Measurements from ENCODE around the gene KCNG4. TPM values are rescaled to one million over a fixed set of nuclear protein-coding genes. Genes with fewer than 3 reads are reported as not detected.

KCNG4 gene
- total and polyA plus RNA-seq, 2 donors (not counting 3 experiments of a cell fraction or from before 2014, with no cell fraction given), result not detected

DNA sequence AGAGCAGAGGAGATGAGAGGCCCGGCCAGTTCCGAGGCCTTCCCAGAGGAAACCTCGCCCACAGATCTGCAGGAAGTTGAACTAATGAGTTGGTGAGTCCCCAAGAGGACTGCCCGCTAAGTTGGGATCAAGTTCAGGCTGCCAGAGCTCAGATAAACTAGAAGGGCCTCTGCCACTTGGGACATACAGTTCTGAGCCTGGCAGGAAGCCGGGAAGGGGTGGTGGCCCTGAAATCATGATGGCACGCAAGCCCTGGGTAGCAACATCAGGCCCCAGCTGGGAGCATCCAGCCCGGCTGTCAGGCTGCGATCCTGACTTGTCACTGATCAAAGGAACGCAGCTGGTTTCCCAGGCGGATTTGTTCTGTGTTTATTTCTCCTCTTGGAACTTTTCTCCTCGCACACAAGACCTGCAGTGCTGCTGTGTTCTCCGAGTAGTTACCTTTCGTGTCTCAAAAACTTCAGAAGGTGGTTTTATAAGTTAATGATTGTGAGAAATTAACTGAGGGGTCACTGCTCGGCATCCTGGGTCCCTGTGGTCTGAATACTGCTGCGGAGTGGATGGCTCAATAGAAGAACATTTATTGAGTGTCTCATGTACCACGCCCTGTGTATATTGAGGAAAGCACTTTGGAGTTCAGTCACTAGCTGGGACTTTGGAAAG, 46.9 kb upstream of the KCNG4 start:
- no peaks in the 10 kb centered on the region for H3K4me1 ChIP-seq (ENCODE audit: control insufficient read depth, extremely low read depth, insufficient read depth, low read length)
- FAIRE-seq, result no peak
- CTCF ChIA-PET, result interaction anchor here (5.2 kb wide), 1 partner anchor 10 kb away, joined by 27 read pairs; no protein-coding TSS in a partner anchor
- no peaks in the 10 kb centered on the region for H4K20me1 ChIP-seq (replicated peaks; ENCODE audit: control insufficient read depth, extremely low read depth, insufficient read depth, low read length)
- H3K9ac ChIP-seq (replicated peaks; ENCODE audit: extremely low read depth, insufficient read depth, low read length), result no peak overlapping the region
- DNase-seq (ENCODE audit: low read depth, low spot score), result no peak
- H3K4me2 ChIP-seq (ENCODE audit: insufficient read depth, low read length), result no peak overlapping the region
- no peaks in the 10 kb centered on the region for H3K79me2 ChIP-seq (ENCODE audit: control insufficient read depth, insufficient read depth, low read length)
- H3K4me3 ChIP-seq (replicated peaks in 1 of 3; ENCODE audit: insufficient read depth in 1 of 3, low read depth in 1 of 3, low read length in 3 of 3), result no peak overlapping the region
- no peak overlapping the region for H3K27ac ChIP-seq (ENCODE audit: insufficient read depth, low read depth, low read length)
- H3K27me3 ChIP-seq (ENCODE audit: control insufficient read depth in 2 of 2, insufficient read depth in 2 of 2, low read length in 2 of 2), result peaks cover 0 to 5% of the 10 kb centered on the region in 2 experiments
- TF ChIP-seq POLR2A (IDR thresholded peaks at IDR 0.05; ENCODE audit: low read depth, low read length) (no peak), FOS (IDR thresholded peaks at IDR 0.05; ENCODE audit: borderline replicate concordance, insufficient read depth, low read length) (no peak), GATA2 (IDR thresholded peaks at IDR 0.05; ENCODE audit: insufficient read depth, insufficient read length, low read depth, low read length) (no peak)
- TF ChIP-seq, protein P1, sequence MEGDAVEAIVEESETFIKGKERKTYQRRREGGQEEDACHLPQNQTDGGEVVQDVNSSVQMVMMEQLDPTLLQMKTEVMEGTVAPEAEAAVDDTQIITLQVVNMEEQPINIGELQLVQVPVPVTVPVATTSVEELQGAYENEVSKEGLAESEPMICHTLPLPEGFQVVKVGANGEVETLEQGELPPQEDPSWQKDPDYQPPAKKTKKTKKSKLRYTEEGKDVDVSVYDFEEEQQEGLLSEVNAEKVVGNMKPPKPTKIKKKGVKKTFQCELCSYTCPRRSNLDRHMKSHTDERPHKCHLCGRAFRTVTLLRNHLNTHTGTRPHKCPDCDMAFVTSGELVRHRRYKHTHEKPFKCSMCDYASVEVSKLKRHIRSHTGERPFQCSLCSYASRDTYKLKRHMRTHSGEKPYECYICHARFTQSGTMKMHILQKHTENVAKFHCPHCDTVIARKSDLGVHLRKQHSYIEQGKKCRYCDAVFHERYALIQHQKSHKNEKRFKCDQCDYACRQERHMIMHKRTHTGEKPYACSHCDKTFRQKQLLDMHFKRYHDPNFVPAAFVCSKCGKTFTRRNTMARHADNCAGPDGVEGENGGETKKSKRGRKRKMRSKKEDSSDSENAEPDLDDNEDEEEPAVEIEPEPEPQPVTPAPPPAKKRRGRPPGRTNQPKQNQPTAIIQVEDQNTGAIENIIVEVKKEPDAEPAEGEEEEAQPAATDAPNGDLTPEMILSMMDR (IDR thresholded peaks at IDR 0.05; ENCODE audit: extremely low read depth in 1 of 2, insufficient read depth in 1 of 2, low read depth in 1 of 2, low read length in 2 of 2), result no peak
- TF ChIP-seq, protein P2, sequence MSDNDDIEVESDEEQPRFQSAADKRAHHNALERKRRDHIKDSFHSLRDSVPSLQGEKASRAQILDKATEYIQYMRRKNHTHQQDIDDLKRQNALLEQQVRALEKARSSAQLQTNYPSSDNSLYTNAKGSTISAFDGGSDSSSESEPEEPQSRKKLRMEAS (IDR thresholded peaks at IDR 0.05; ENCODE audit: insufficient read depth, insufficient read length), result no peak
- no peaks in the 10 kb centered on the region for H3K9me1 ChIP-seq (replicated peaks; ENCODE audit: control insufficient read depth, extremely low read depth, insufficient read depth, low read length)
- POLR2A ChIA-PET, result no interaction called here
- no TSS peak for BruUV-seq (replicated peaks)
- H3K9me3 ChIP-seq (replicated peaks; ENCODE audit: control insufficient read depth, insufficient read depth, low read length), result no peaks in the 10 kb centered on the region
- intact Hi-C loops (cut with micrococcal nuclease) (no loop called here), dilution Hi-C loops (cut with MboI; ENCODE audit: extremely low pct_ligation_motif_present, low sequenced_read_pairs) (no loop called here)
- H2AFZ ChIP-seq (ENCODE audit: low read depth, low read length), result no peak overlapping the region
- no peaks in the 10 kb centered on the region for H3K36me3 ChIP-seq (ENCODE audit: control insufficient read depth in 2 of 2, extremely low read depth in 1 of 2, insufficient read depth in 2 of 2, low read length in 2 of 2)
